ENCODE data around the gene ITPR3. TPM values are rescaled to one million over a fixed set of nuclear protein-coding genes. Genes with fewer than 3 reads are reported as not detected.

Gene ITPR3
- total RNA-seq, 1 donor from 2014 or later, result 5.6 TPM

- Histone ChIP-seq H3K4me1 (peaks cover 36% of the 10 kb centered on the region), H3K4me3 (no peak overlapping the region), H3K27ac (replicated peaks) (peak overlapping the region; percentile 87), H3K9me3 (replicated peaks) (no peaks in the 10 kb centered on the region), H3K36me3 (no peaks in the 10 kb centered on the region), H3K27me3 (ENCODE audit: low read depth) (no peaks in the 10 kb centered on the region)
- peak; percentile 74 for DNase-seq
- no peak for TF ChIP-seq CTCF (IDR thresholded peaks at IDR 0.05; ENCODE audit: borderline replicate concordance)
- intact Hi-C loops (cut with micrococcal nuclease), result no loop called here
These were observed 23.4 kb upstream of the ITPR3 start for GRCh38 chr6:33597551-33598322.

GRCh38 chr6:33599413-33599938 is 21.6 kb upstream of the ITPR3 start:
- H3K4me1 ChIP-seq, result peaks cover 29% of the 10 kb centered on the region
- no peak overlapping the region for H3K4me3 ChIP-seq
- H3K27ac ChIP-seq (replicated peaks), result peak overlapping the region; percentile 87
- no peak for TF ChIP-seq CTCF (IDR thresholded peaks at IDR 0.05; ENCODE audit: borderline replicate concordance)
- H3K36me3 ChIP-seq, result no peaks in the 10 kb centered on the region
- intact Hi-C loops (cut with micrococcal nuclease), result no loop called here
- no peak for DNase-seq
- peaks cover 5% of the 10 kb centered on the region for H3K9me3 ChIP-seq (replicated peaks)
- H3K27me3 ChIP-seq (ENCODE audit: low read depth), result no peaks in the 10 kb centered on the region

GRCh38 chr6:33600761-33601160 is 20.4 kb upstream of the ITPR3 start:
- no peak overlapping the region for H3K4me3 ChIP-seq

GRCh38 chr6:33602180-33602579 is 18.9 kb upstream of the ITPR3 start:
- Histone ChIP-seq H3K9me3 (replicated peaks) (peaks cover 14% of the 10 kb centered on the region), H3K36me3 (no peaks in the 10 kb centered on the region), H3K27ac (replicated peaks) (peak overlapping the region; percentile 61), H3K4me3 (no peak overlapping the region), H3K27me3 (ENCODE audit: low read depth) (no peaks in the 10 kb centered on the region), H3K4me1 (peaks cover 27% of the 10 kb centered on the region)
- intact Hi-C loops (cut with micrococcal nuclease), result no loop called here
- TF ChIP-seq CTCF (IDR thresholded peaks at IDR 0.05; ENCODE audit: borderline replicate concordance), result no peak
- DNase-seq, result no peak

More at GRCh38 chr6:33600761-33601160, 20.4 kb upstream of the ITPR3 start:
- Histone ChIP-seq H3K27ac (replicated peaks) (no peak overlapping the region), H3K27me3 (ENCODE audit: low read depth) (no peaks in the 10 kb centered on the region), H3K9me3 (replicated peaks) (peaks cover 14% of the 10 kb centered on the region), H3K4me1 (peaks cover 29% of the 10 kb centered on the region), H3K36me3 (no peaks in the 10 kb centered on the region)
- TF ChIP-seq CTCF (IDR thresholded peaks at IDR 0.05; ENCODE audit: borderline replicate concordance), result no peak
- no peak for DNase-seq
- intact Hi-C loops (cut with micrococcal nuclease), result no loop called here

- intact Hi-C loops (cut with micrococcal nuclease), result no loop called here
- no peaks in the 10 kb centered on the region for H3K36me3 ChIP-seq
- no peak for DNase-seq
- no peaks in the 10 kb centered on the region for H3K27me3 ChIP-seq (ENCODE audit: low read depth)
- TF ChIP-seq CTCF (IDR thresholded peaks at IDR 0.05; ENCODE audit: borderline replicate concordance), result no peak
- no peak overlapping the region for H3K4me3 ChIP-seq
- peaks cover 14% of the 10 kb centered on the region for H3K9me3 ChIP-seq (replicated peaks)
- peaks cover 34% of the 10 kb centered on the region for H3K4me1 ChIP-seq
- no peak overlapping the region for H3K27ac ChIP-seq (replicated peaks)
These were observed 15.9 kb upstream of the ITPR3 start for GRCh38 chr6:33604941-33605854.

Measured in left ventricle myocardium inferior (tissue), 1 donor.